ENCODE results near the gene UQCR11.

The UQCR11 gene

DNA sequence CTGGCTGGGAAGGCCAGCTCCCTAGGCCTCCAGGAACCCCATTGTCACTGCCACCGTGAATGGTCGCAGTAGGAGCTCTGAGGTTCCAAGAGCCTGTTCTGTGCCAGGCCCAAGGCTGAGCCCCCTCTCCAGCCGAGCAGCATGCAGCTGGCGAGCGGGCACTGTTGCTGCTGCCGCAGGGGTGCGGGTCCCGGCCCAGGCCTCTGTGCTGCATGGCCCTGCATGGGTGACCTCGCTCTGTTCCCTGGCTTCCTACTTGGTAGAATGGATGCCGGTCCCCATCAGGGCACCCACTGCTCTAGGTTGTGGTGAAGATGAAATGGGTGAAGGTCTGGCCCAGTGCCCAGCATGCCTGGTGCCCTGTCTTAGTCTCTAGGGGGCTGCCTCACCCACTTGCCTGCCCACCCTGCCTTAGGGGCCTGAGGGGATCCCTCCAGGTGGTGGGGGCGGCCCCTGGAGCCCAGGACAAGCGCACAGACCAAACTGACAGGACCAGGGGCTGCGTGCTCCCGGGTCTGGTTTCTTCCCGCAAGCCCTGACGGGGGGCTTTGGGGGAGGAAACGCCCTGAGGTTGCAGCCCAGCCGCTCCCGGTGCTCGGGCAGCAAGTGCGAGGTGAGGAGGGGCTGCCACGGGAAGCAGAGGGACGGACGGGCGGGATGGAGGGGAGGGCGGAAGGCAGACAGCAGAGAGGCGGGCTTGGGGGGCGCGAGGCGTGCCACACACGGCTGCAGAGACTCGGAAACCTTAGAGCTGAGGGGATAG is 8.7 kb upstream of the UQCR11 start:
- DNase-seq: no peak

DNA sequence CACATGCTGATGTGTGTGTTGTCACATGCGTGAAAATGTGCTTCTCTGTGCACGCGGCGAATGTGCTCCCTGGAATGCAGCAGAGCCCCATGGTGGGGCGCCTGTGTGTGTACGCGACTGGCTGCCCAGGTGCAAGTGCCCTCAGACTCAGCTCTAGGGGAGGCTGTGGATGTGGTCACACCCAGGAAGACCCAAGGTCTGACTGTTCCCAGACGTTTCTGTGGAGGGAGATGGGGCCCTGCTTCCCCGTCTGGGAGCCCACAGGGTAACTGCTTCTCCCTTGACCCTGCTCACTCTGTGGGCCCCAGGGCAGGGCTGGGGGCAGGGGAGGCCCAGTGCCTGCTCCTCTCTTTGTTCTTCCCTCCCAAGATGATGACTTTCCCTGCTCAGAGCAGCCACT is 7.9 kb upstream of the UQCR11 start:
- DNase-seq: no peak

DNA sequence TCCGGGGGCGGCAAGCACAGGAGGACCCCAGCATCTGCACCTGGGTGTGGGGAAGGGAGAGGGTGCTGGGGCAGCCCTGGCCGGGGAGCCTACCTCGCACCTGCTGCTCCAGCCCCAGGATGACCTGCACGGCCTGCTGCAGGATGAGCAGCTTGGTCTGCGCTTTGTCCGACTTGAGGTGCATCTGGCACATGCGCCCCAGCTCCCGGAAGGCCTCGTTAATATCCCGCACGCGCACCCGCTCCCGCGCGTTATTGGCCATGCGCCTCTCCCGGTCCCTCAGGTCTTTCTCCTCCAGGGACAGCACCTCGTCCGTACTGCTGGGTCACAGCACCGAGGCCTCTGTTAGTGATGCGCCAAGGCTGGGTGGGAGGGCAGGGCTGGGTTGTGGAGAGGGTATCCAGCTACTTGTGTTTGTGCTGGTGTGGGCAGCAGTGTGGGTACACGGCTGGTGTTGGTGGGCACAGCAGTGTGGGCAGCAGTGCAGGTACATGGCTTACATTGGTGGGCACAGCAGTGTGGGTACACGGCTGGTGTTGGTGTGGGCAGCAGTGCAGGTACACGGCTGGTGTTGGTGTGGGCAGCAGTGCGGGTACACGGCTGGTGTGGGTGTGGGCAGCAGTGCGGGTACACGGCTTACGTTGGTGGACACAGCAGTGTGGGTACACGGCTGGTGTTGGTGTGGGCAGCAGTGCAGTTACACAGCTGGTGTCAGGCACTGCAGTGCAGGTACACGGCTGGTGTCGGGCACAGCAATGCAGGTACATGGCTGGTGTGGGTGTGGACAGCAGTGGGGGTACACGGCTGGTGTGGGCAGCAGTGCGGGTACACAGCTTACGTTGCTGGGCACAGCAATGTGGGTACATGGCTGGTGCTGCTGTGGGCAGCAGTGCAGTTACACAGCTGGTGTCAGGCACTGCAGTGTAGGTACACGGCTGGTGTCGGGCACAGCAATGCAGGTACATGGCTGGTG is 7.1 kb upstream of the UQCR11 start:
- no peak for DNase-seq

DNA sequence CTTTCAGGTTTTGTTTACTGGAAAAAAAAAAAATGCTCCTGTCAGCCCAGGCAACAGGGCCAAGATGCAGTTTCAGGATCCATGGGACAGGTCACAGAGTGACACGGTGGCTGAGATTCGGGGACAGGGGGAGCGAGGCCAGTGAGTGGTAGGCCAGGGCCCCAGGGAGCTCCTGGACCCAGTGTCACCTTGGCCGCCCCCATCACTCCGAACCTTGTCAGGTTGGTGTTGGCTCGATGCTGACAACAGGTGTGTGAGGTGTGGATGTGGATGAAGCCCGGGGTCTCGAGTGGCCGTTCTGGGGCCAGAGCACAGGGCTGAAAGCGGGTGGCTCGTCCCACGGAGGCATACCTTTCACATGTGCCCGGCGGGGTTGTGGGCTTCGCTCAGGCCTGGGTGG is 6.1 kb upstream of the UQCR11 start:
- DNase-seq: no peak

DNA sequence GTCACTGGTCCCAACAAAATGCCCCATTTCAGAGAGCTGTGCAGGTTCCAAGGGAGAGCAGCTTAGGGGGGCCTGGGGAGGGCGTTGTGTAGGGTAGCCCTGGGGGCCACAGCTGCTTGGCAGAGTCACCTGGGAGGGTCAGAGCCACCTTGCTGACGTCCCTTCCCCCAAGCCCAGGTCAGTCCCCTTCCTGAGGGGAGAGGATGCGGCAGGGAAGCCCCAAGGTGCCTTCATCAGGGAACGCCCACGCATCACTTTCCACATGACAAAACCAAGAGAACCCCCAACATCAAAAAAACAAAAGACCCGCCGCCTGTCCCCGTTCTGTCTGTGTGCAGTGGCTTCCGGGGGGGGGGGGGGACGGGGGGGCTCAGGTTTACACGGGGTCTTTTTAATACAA is 5.3 kb upstream of the UQCR11 start:
- DNase-seq: no peak

DNA sequence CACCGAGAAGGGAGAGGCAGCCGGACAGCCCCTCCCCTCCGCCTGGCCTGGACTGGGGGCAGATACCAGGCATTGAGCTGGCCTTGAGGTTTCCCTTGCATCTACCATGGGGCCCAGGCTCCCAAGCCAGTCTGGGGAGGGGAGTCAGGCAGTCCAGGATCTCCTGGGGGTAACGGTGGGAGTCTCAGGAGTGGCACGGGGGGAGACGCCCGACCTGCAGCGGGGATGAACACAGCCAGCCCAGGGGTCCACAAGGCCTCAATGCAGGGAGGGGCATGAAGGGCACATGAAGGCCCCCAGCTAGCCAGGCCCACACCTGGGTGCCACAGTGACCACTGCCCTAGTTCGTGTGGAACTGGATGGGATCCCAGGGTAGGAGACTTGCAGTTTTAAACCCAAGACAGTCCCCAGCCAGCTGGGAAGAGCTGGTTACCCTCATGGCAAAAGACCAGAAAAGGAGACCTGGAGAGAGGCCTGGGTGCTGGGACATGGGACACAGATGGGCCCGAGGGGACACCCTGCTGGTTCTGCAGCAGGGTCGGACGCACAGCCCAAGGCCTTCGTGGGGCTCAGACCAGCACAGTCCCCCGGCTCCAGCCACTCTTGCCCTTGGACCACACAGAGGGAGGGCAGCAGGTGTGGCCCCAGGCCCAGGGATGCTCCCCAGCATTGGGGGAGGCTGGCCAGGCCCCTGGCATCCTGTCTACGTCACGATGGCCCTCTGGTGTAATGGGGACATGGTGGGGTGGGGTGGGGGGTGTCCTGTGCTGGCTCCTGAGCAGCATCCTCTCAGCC is 4.6 kb upstream of the UQCR11 start:
- no peak for DNase-seq

DNA sequence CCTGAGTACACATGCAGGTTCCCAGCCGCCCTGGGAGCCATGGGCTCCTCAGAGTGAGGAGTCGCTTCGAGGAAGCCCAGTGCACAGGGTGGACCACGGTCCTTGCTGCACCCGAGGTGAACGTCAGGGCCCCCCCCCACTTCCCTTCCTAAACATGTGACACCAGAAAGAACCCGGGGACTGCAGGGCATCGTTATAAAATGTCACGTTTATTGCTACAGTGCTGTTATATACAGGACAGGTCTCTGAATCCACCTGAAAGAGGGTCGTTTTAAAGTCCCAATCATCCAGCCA is 3.8 kb upstream of the UQCR11 start:
- no peak for DNase-seq

DNA sequence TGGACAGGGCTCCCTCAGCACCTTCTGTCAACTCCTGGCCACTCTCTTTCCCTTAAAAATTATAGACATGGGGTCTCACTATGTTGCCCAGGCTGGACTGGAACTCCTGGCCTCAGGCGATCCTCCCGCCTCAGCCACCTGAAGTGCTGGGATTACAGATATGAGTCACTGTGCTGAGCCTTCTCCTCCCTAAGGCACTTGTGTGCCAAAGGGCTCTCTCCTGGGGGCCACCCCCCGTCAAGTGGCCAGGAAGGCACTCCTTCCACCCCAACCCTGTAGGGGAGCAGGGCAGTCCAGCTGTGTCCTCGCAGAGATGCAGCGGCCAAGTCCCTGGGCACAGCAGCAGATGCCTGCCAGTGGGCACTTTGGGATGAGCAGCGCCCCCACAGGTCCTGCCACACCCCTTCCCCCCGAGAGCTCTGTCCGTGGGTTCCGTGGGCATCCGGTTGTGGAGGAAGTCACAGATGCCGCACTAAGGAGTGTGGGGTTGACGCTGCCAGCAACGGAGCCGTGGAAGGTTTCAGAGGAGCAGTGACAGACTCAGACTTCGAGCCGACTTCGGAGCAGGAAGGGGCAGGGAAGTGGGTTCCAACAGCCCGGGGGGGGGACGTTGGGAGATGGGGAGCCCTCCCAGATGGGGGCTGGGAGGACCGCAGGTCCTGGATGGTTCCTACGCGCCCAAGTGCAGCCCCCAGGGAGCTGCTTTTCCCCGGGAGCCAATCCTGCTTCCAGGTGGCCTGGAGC is 3.3 kb upstream of the UQCR11 start:
- no peak for DNase-seq

DNA sequence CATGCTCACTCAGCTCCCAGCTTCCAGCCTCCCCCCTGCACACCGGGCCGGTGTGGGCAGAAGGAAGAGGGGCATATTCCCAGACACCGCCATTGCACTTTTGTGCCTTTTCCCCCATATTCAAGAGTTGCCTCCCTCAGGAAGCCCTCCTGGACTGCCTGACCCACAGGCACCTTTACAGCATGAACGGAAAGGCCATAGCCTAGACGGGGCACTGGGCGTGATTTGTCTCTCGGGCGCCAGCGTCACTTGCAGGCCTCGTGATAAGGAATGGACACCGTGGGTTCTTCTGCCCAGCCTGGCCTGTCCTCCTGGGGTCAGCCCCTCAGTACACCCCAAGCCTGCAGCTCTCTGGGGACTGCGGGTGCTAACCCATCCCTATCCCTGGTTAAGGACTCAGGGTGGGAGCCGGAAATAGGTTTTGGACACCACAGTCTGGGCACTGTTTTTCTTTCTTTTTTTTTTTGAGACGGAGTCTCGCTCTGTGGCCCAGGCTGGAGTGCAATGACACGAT is 933 bp upstream of the UQCR11 start:
- DNase-seq: no peak

DNA sequence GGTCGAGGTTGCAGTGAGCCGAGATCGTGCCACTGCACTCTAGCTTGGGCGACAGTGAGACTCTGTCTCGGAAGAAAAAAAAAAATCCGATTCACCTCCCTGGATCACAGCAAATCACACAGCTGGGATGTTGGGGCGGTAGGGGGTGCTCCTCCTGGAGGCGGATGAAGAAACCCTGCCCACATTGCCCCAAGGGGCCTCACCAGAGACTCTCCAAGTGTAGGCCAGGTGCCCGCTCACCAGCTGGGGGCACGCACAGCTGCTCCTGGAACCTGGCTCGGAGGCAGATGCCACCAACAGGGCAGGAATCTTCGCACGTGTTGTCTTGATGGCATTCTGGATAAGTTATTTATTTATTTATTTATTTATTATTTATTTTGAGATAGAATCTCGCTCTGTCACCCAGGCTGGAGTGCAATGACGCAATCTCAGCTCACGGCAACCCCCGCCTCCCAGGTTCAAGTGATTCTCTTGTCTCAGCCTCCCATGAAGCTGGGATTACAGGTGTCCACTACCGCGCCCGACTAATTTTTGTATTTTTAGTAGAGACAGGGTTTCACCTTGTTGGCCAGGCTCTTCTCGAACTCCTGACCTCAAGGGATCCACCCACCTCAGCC is 3.1 kb downstream of the UQCR11 start:
- DNase-seq: no peak

DNA sequence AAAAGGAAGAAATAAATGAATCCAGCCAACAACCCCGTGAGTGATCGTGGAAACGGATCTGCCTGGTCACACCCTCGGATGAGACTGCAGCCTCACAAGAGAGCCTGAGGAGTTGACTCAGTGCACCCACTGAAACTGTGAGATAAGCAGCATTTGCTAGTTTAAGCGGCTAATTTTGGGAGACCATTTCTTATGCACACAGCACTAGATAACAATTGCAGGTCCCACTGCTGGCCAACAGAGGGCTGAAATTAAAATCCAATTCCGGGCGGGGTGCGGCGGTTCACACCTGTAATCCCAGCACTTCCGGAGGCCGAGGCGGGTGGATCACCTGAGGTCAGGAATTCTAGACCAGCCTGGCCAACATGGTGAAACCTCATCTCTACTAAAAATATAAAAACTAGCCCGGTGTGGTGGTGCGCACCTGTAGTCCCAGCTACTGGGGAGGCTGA is 3.6 kb downstream of the UQCR11 start:
- peak; percentile 93 for DNase-seq

DNA sequence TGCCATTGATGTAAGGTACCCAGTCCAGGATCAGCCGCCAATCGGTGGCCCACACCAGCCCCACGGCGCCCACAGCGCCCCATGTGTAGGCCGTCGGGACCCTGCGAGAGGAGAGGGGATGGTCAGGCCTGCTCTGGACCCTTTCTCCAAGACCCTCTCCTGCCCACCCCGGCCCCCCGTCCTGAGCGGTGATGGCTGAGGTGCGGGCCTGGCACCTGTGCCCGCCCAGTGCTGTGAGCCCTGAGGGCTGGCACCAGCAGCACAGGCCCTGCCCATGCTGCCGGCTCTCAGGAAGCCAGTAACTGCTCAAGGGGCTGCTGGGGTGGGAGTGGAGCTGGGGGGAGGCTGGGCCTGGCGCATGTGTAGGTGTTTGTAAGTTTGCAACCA is 5.8 kb downstream of the UQCR11 start:
- DNase-seq: no peak

DNA sequence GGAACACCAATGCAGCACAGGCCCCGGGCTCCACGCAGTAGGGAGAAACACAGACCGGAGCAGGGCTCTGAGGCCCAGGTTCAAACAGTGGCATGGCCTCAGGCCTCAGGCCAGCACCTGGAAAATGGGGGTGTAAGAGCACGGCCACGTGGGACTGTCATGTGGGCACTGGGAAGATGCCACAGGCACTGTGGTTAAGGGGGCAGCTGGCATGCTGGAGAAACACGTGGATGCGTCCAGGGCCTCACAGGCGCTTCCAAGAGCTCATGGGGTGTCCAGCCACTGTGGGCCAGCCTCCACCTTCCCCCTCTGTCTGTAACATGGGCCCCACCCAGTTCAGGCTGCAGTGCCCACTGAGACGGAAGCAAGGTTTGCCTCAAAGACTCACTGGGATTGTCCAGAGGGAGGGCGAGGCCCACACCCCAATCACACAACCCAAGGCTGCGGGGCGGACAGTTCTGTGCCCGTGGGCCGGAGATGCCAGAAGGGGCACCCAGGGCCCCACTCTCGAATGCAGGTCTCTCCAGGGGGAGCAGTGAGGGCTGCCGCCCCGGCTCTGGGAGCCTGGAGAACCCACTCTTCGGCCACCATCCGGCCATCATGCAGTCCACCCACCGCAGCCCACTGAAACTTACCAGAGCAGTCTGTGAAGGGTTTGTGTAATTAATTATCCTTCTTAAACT is 6.3 kb downstream of the UQCR11 start:
- no peak for DNase-seq

DNA sequence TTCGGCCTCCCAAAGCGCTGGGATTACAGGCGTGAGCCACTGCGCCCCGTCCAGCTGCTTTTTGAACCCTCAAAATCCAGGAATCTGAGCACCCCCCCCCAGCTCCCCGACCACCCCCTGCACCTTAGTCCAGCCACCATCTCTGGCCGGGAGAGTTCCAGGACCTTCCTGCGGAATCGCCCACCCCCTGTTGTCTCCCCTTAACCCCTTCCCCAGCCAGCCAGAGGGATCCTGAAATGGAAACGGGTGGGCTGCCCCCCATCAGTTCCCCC is 11.8 kb downstream of the UQCR11 start:
- no peak for DNase-seq

DNA sequence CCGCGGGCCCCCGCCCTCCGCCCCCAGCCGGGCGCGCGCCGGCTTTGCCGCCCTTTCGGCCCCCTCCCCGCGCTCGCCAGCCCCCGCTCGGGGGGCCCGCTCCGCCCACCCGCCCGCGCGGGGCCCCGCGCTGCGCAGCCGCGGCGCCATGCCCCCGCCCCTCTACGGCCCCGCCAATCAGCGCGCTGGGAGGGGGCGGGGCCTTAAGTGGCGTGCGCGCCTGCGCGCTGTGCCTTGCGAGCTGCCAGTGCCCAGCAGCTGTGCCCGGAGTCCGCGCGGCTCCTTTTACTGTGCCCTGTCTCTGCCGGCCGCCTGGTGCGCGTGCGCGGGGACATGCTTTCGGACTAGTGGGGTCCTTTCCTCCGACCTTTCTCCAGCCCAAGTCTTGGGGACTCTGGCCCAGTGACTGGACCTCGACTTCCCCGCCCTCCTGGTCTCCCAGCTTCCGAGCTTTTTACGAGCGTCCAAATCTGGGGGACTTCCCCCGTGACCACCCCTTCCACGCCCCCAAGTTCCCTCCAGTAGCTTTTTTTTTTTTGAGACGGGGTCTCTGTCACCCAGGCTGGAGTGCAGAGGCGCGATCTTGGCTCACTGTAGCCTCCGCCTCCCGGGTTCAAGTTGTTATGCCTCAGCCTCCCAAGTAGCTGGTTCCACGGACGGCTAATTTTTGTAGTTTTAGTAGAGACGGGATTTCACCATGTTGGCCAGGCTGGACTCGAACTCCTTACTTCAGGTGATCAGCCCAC is 12.3 kb downstream of the UQCR11 start, which contains the start of gene MBD3:
MBD3 (minus strand) TSS at position 111 of the 746 bp plus-strand sequence. CDS start 234 bp downstream, outside the sequence.
- peak; percentile 92 for DNase-seq

DNA sequence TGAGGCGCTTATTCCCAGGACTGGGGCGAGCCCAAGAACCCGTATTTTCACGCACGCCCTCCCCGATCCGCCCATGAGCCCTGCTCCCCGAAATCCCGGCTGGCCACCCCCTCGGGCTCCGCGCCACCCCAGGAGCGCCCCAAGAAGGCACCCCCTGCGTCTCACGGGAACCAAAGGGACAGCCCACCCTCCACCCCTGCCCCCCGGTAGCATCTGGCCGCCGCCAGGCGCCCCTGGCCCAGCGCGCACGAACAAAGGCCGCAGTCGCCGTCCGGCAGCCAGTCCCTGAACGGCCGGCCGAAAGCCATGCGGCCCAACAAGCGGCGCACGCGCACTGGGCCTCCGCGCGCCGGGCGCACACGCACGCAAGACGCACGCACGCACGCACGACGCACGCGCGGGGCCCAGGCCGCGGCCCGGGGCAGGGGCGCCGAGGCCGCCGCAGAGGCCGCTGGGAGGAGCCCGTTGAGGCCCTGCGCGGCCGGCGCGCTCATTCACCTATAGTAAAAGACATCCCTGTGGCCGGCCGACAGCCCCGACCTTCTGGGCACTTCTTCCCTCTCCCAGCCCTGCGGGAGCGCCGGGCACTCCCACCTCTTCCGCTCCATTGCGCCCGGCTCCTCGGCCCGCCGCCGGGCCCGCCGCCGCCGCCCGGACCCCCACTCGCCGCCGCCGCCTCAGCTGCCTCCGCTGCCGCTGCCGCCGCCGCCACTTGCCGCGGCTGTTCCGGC is 13.1 kb downstream of the UQCR11 start:
- peak; percentile 90 for DNase-seq

DNA sequence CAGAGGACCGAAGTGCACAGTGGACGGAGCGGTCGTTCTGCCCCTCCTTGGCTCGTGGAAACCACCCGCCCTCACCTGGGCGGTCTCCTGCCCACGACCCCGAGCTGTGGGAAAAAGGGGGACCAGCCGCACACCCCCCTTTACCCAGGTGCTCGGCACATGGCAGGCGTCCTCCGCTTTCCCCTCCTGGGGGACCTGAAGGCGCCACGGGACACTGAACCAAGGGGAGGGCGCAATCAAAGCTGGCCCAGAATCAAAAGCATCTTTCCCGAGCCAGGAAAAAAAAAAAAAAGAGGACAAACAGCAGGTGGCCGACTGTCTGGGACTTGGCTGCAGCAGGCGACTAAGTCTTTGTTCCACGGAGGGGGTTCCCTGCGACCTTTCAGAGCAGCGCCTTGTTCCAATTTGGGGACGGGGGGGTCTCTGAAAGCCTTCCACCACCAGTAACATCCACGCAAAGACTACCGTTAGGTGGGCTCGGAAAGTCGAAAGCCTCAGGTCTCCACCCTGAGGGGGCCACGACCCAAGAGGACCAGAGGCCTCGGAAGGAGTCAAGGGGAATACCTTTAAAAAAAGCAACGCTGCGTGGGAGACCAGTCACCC is 13.7 kb downstream of the UQCR11 start:
- DNase-seq: no peak

DNA sequence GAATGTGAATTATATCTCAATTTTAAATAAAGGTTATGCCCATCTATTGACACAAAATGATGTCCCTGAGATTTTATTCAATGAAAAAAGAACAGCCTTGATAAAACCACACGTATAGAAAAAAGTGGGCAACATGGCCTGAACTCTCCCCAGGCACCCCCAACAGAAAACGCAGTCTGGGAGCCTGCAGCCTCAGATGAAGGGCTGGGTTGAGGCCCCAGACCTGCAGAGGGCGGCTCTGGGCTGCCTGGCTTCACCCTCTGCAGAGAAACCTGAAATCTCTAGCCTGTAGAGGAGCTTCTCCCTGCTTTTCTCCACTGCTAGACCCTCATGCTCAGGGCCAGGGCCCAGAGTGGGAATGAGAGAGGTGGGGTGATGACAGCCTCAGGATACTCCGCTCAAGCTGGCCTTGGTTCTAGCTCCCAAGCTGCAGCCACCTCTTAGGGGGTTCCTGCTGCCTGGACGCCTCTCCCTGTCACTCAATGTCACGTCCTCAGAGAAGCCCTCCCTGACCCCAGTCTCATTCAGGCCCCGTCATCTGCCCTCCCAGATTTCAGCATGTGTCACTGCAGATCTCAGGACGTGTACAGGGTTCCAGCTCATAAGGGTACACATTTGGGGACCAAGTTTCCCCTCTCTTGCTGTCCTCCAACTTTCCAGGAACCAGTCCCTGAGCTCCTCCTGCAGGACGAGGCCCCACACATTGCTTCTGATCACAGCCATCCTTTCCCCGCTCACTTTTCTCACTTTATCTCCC is 14.4 kb downstream of the UQCR11 start:
- peak; percentile 66 for DNase-seq

DNA sequence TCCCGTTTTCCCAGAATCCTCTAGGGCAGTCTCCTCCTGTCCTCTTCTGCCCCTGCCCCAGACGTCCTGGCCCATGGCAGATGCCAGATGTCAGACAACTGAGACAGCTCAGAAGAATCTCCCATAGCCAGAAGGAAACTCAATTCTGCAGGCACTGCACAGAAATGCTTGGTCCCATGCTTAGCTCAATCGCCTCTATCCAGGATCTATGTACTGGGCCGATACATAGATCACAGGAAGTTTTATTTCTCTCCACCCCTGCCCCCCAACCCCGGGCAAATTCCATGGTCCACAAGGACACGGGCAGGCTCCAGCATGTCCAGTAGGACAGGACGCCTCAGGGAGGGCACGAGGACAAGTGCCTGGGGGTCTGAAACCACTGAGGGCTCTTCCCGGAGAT is 17.4 kb downstream of the UQCR11 start:
- no peak for DNase-seq
